CD8-positive, alpha-beta memory T cell (primary cell): ENCODE measurements around the gene XRCC5. TPM values are rescaled to one million over a fixed set of nuclear protein-coding genes. Genes with fewer than 3 reads are reported as not detected.

Experiments used
- CTCF ChIA-PET: fragments of 350-600 bp; sonication (Branson Sonifier 250); formaldehyde crosslinking; loops from one replicate; lab custom pipeline; 2021; ENCODE audit warnings: antibody characterized with exemption; lab: Charles Lee
- POLR2A ChIA-PET: fragments of 350-600 bp; sonication (Branson Sonifier 250); formaldehyde crosslinking; loops from one replicate; lab custom pipeline; 2021; ENCODE audit warnings: antibody characterized with exemption; lab: Charles Lee
- DNase-seq, 5 donors: peaks; one replicate each; pipeline versions ENCODE4 v3.0.0 to v3.0.0-alpha.2; 2020 to 2022; ENCODE audit warnings: mixed read lengths in 1 of 5
- H3K27ac ChIP-seq: one replicate; pipeline ENCODE4 v1.7.0; 2013; ENCODE audit warnings: low read depth, mild to moderate bottlenecking, low read length, moderate library complexity
- H3K27me3 ChIP-seq: 2 replicates; pipeline ENCODE4 v1.7.0; 2013; ENCODE audit warnings: low read length, mild to moderate bottlenecking; ENCODE audit not compliant: insufficient read depth, poor library complexity, severe bottlenecking
- H3K36me3 ChIP-seq: 2 replicates; pipeline ENCODE4 v1.7.0; 2013; ENCODE audit warnings: mild to moderate bottlenecking, low read length, moderate library complexity; ENCODE audit not compliant: insufficient read depth
- H3K4me1 ChIP-seq: 2 replicates; pipeline ENCODE4 v1.7.0; 2013; ENCODE audit warnings: mild to moderate bottlenecking, low read length, moderate library complexity; ENCODE audit not compliant: insufficient read depth
- H3K4me3 ChIP-seq: 2 replicates; pipeline ENCODE4 v1.7.0; 2013; ENCODE audit warnings: mild to moderate bottlenecking, low read length
- H3K9me3 ChIP-seq: 2 replicates; pipeline ENCODE4 v1.7.0; 2013; ENCODE audit warnings: mild to moderate bottlenecking, low read length
- H3K27ac Mint-ChIP-seq, 8 donors: one replicate each; pipeline ENCODE4 v1.8.0; 2020 to 2021; ENCODE audit warnings: mixed read lengths in 8 of 8, mild to moderate bottlenecking in 6 of 8, inconsistent platforms in 3 of 8, moderate library complexity in 3 of 8
- H3K27me3 Mint-ChIP-seq, 2 donors: one replicate each; pipeline ENCODE4 v1.8.0; 2020 to 2021; ENCODE audit warnings: mixed read lengths in 2 of 2, mild to moderate bottlenecking in 1 of 2, moderate library complexity in 1 of 2
- H3K36me3 Mint-ChIP-seq, 3 donors: one replicate each; pipeline ENCODE4 v1.8.0; 2020 to 2021; ENCODE audit warnings: mixed read lengths in 3 of 3, inconsistent platforms in 1 of 3, mild to moderate bottlenecking in 1 of 3
- H3K4me1 Mint-ChIP-seq, 3 donors: one replicate each; pipeline ENCODE4 v1.8.0; 2020 to 2021; ENCODE audit warnings: mixed read lengths in 3 of 3, inconsistent platforms in 1 of 3, mild to moderate bottlenecking in 1 of 3
- H3K4me3 Mint-ChIP-seq, 7 donors: one replicate each; pipeline ENCODE4 v1.8.0; 2020 to 2021; ENCODE audit warnings: mixed read lengths in 7 of 7, mild to moderate bottlenecking in 6 of 7, moderate library complexity in 4 of 7, inconsistent platforms in 2 of 7
- H3K9me3 Mint-ChIP-seq, 5 donors: one replicate each; pipeline ENCODE4 v1.8.0; 2020 to 2022; ENCODE audit warnings: mixed read lengths in 5 of 5, mild to moderate bottlenecking in 3 of 5, moderate library complexity in 2 of 5, inconsistent platforms in 1 of 5
- polyA plus RNA-seq: library from polyadenylated mRNA; unstranded; fragments of 300-500 nt; fragmentation: Illumina TruSeq; gene quantifications from one replicate; pipeline ENCODE4 v1.2.3, GENCODE V29; 2021
- total RNA-seq, 2 experiments: library from RNA; stranded (reverse); gene quantifications; one replicate each; pipeline ENCODE4 v1.2.3, GENCODE V29; 2021

The XRCC5 gene
- total and polyA plus RNA-seq, 3 experiments from 2014 or later, result 306 to 643 (median 612) TPM

GRCh38 chr2:216086207-216086893 is 22.8 kb upstream of the XRCC5 start:
- no peak for DNase-seq
- no peak overlapping the region for H3K27ac ChIP-seq
- Mint-ChIP-seq H3K27me3 (no peaks in the 10 kb centered on the region), H3K27ac (peak overlapping the region in 6 of 8 donors; percentile 18 to 78 (median 58)), H3K9me3 (no peaks in the 10 kb centered on the region), H3K4me3 (no peak overlapping the region), H3K36me3 (peaks cover 0 to 6% (median 4%) of the 10 kb centered on the region in 3 donors), H3K4me1 (peaks cover 38 to 54% (median 49%) of the 10 kb centered on the region in 3 donors)
- peaks cover 44% of the 10 kb centered on the region for H3K4me1 ChIP-seq
- ChIA-PET CTCF (interaction anchor here (1.2 to 1.9 kb wide), 2 partner anchors 52 to 63 kb away, joined by 4 to 5 read pairs; no protein-coding TSS in a partner anchor), POLR2A (no interaction called here)
- no peak overlapping the region for H3K4me3 ChIP-seq
- H3K9me3 ChIP-seq, result no peaks in the 10 kb centered on the region
- no peaks in the 10 kb centered on the region for H3K27me3 ChIP-seq
- H3K36me3 ChIP-seq, result no peaks in the 10 kb centered on the region

- POLR2A ChIA-PET, result no interaction called here
- H3K36me3 Mint-ChIP-seq, result peaks cover 0 to 4% (median 0%) of the 10 kb centered on the region in 3 donors
Measured at GRCh38 chr2:216090369-216090786, 18.8 kb upstream of the XRCC5 start.

DNA sequence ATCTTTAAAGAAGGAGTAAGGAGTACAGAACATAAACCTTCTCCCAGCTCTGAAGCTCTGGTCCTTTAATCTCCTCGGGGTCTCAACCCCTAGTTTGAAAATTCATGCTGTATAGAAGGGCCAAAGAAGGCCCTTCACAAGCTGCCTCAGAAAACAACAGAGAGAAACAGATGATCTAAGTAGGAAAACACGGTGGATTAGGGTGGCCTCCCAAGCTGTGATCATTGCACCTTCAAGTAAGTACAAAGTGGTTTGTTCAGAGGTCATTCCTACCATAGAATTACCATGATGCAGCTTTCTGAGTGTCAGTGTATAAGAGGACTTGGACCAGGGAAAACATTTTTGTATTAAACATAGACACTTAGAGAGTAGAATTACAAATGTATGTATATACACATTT is 16.5 kb upstream of the XRCC5 start:
- no peaks in the 10 kb centered on the region for H3K9me3 Mint-ChIP-seq
- Histone ChIP-seq H3K4me3 (no peak overlapping the region), H3K27me3 (no peaks in the 10 kb centered on the region), H3K9me3 (no peaks in the 10 kb centered on the region), H3K36me3 (no peaks in the 10 kb centered on the region), H3K4me1 (no peaks in the 10 kb centered on the region), H3K27ac (no peak overlapping the region)
- H3K36me3 Mint-ChIP-seq, result peaks cover 4 to 6% (median 5%) of the 10 kb centered on the region in 3 donors
- H3K27me3 Mint-ChIP-seq, result peaks cover 0 to 2% of the 10 kb centered on the region in 2 donors
- peaks cover 0 to 3% (median 0%) of the 10 kb centered on the region in 3 donors for H3K4me1 Mint-ChIP-seq
- no peak overlapping the region for H3K4me3 Mint-ChIP-seq
- H3K27ac Mint-ChIP-seq, result no peak overlapping the region
- ChIA-PET CTCF (interaction anchor here (1.1 to 1.3 kb wide), 3 partner anchors 9 to 34 kb away, joined by 3 read pairs; no protein-coding TSS in a partner anchor), POLR2A (no interaction called here)
- DNase-seq, result no peak

More at GRCh38 chr2:216090369-216090786, 18.8 kb upstream of the XRCC5 start:
- Histone ChIP-seq H3K27ac (no peak overlapping the region), H3K36me3 (no peaks in the 10 kb centered on the region), H3K27me3 (no peaks in the 10 kb centered on the region), H3K4me1 (peaks cover 10% of the 10 kb centered on the region), H3K9me3 (no peaks in the 10 kb centered on the region), H3K4me3 (no peak overlapping the region)
- Mint-ChIP-seq H3K27me3 (peaks cover 0 to 2% of the 10 kb centered on the region in 2 donors), H3K27ac (peak overlapping the region in 1 of 8 donors; percentile 43), H3K4me1 (peaks cover 4 to 15% (median 8%) of the 10 kb centered on the region in 3 donors), H3K9me3 (no peaks in the 10 kb centered on the region), H3K4me3 (no peak overlapping the region)
- CTCF ChIA-PET, result interaction anchor here (2.7 kb wide), 1 partner anchor 19 kb away, joined by 9 read pairs; the partner anchor contains the start of gene XRCC5
- no peak for DNase-seq

GRCh38 chr2:216094701-216095100 is 14.4 kb upstream of the XRCC5 start:
- Histone ChIP-seq H3K27ac (no peak overlapping the region), H3K4me1 (no peaks in the 10 kb centered on the region), H3K9me3 (no peaks in the 10 kb centered on the region), H3K36me3 (no peaks in the 10 kb centered on the region), H3K4me3 (no peak overlapping the region), H3K27me3 (no peaks in the 10 kb centered on the region)
- POLR2A ChIA-PET, result interaction anchor here (1.4 kb wide), 1 partner anchor 20 kb away, joined by 3 read pairs; no protein-coding TSS in a partner anchor
- Mint-ChIP-seq H3K9me3 (no peaks in the 10 kb centered on the region), H3K36me3 (peaks cover 4 to 5% (median 4%) of the 10 kb centered on the region in 3 donors), H3K27me3 (peaks cover 0 to 2% of the 10 kb centered on the region in 2 donors), H3K4me1 (peaks cover 0 to 3% (median 0%) of the 10 kb centered on the region in 3 donors), H3K27ac (no peak overlapping the region), H3K4me3 (no peak overlapping the region)
- DNase-seq, result no peak
- CTCF ChIA-PET, result interaction anchor here (1.2 kb wide), 2 partner anchors 11 to 20 kb away, joined by 3 to 4 read pairs; no protein-coding TSS in a partner anchor

DNA sequence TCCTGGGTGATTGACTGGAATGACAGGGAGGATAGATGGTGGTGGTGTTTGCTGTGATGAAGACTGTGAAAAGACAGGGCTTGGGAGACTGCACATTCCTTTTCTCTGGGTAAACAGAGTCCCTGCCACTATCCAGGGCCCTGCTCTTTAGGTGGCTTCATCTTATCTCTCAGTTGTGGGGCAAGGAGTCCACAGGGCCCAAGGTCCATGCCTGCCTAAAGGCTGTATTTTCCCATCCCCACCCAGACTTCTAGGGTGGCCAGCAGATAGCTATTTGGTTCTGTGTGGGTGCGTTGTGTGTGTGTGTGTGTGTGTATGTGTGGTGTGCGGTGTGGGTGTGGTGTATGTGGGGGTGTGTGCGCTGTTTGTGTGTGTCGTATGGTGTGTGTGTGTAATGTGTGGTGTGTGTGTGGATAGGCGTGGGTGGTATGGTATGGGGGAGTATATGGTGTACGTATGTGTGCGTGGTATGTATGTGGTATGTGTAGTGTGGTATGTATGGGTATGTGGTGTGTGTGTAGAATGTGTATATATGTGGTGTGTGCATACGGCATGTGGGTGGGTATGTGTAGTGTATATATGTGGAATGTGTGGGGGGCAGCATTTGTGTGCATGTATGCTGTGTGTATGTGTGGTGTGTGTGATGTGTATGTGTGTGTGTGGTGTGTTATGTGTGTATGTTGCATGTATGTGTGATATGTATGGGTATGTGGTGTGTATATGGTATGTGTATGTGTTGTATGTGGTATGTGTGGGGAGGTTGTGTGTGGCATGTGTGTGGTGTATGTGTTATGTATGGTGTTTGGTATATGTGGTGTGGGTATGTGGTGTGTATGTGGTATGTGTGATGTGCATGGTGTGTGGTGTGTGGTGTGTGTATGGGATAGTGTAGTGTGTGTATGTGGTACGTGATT is 10.5 kb upstream of the XRCC5 start:
- H3K9me3 ChIP-seq, result no peaks in the 10 kb centered on the region
- H3K4me1 ChIP-seq, result no peaks in the 10 kb centered on the region
- no peak for DNase-seq
- Mint-ChIP-seq H3K4me3 (no peak overlapping the region), H3K27me3 (no peaks in the 10 kb centered on the region), H3K9me3 (no peaks in the 10 kb centered on the region), H3K36me3 (peaks cover 5 to 14% (median 11%) of the 10 kb centered on the region in 3 donors), H3K27ac (no peak overlapping the region), H3K4me1 (no peaks in the 10 kb centered on the region)
- no peaks in the 10 kb centered on the region for H3K27me3 ChIP-seq
- ChIA-PET POLR2A (no interaction called here), CTCF (no interaction called here)
- no peak overlapping the region for H3K4me3 ChIP-seq
- no peak overlapping the region for H3K27ac ChIP-seq
- no peaks in the 10 kb centered on the region for H3K36me3 ChIP-seq

DNA sequence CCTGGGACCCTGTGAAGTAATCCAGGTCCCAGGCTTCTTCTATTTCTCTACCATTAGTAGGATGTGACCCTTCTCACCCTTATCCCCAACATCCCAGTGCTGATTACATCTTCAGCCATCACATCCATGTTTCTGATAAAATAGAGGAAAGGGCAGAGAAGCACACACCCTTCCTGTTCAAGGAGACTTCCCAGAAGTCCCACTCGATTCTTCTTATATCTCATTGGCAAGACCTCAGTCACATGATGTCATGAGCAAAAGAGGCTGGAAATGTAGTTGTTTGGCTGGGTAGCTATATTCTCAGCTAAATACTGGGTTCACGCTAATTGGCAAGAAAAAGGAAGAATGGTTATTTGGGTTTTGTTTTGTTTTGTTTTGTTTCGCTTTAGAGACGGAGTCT is 8.0 kb upstream of the XRCC5 start:
- Histone ChIP-seq H3K27ac (no peak overlapping the region), H3K27me3 (no peaks in the 10 kb centered on the region), H3K4me3 (no peak overlapping the region), H3K36me3 (no peaks in the 10 kb centered on the region), H3K4me1 (no peaks in the 10 kb centered on the region), H3K9me3 (no peaks in the 10 kb centered on the region)
- no peak for DNase-seq
- Mint-ChIP-seq H3K36me3 (peaks cover 0 to 12% (median 7%) of the 10 kb centered on the region in 3 donors), H3K27me3 (peaks cover 0 to 3% of the 10 kb centered on the region in 2 donors), H3K4me1 (no peaks in the 10 kb centered on the region), H3K9me3 (no peaks in the 10 kb centered on the region), H3K4me3 (no peak overlapping the region), H3K27ac (no peak overlapping the region)
- ChIA-PET POLR2A (no interaction called here), CTCF (interaction anchor here (1.1 to 1.6 kb wide), 2 partner anchors 9 to 13 kb away, joined by 3 to 6 read pairs; no protein-coding TSS in a partner anchor)

- no peaks in the 10 kb centered on the region for H3K27me3 ChIP-seq
- H3K9me3 ChIP-seq, result no peaks in the 10 kb centered on the region
- ChIA-PET CTCF (interaction anchor here (0.8 to 1.7 kb wide), 3 partner anchors 11 to 69 kb away, joined by 3 to 6 read pairs (median 4); no protein-coding TSS in a partner anchor), POLR2A (interaction anchor here (0.6 kb wide), 1 partner anchor 87 kb away, joined by 12 read pairs; no protein-coding TSS in a partner anchor)
- Mint-ChIP-seq H3K27ac (no peak overlapping the region), H3K4me3 (no peak overlapping the region), H3K27me3 (peaks cover 0 to 5% of the 10 kb centered on the region in 2 donors), H3K36me3 (peaks cover 0 to 12% (median 7%) of the 10 kb centered on the region in 3 donors), H3K9me3 (no peaks in the 10 kb centered on the region), H3K4me1 (peaks cover 0 to 2% (median 2%) of the 10 kb centered on the region in 3 donors)
- peaks cover 1% of the 10 kb centered on the region for H3K4me1 ChIP-seq
- no peak overlapping the region for H3K4me3 ChIP-seq
- no peak for DNase-seq
- no peaks in the 10 kb centered on the region for H3K36me3 ChIP-seq
- no peak overlapping the region for H3K27ac ChIP-seq
Measured at GRCh38 chr2:216103213-216103612, 5.9 kb upstream of the XRCC5 start.
